ACC112 (cell line): ENCODE data around the gene KRTAP10-8.
"Not testable (repeated sequence)": the region's sequence is repeated elsewhere in the genome, so short reads cannot be mapped to it uniquely, and the experiment has no call there.

Source experiments
- H2AFZ ChIP-seq: fragments of 200-600 bp; sonication (generic); one replicate; pipeline ENCODE4 v1.6.0; 2017; ENCODE audit warnings: antibody characterized with exemption, low read length; ENCODE audit not compliant: unreplicated experiment
- H3K27ac ChIP-seq: fragments of 200-600 bp; sonication (generic); 2 replicates; pipeline ENCODE4 v1.5.1; 2014; ENCODE audit warnings: low read depth, mild to moderate bottlenecking, antibody characterized with exemption, low read length, moderate library complexity
- H3K27me3 ChIP-seq: fragments of 200-600 bp; sonication (generic); 2 replicates; pipeline ENCODE4 v1.6.1; 2014; ENCODE audit warnings: mild to moderate bottlenecking, antibody characterized with exemption, low read length, moderate library complexity, mixed read lengths; ENCODE audit not compliant: insufficient read depth
- H3K36me3 ChIP-seq: fragments of 200-600 bp; sonication (generic); 2 replicates; pipeline ENCODE4 v1.6.1; 2016; ENCODE audit warnings: mild to moderate bottlenecking, antibody characterized with exemption, low read length, moderate library complexity, mixed read lengths; ENCODE audit not compliant: insufficient read depth
- H3K4me1 ChIP-seq: fragments of 200-600 bp; sonication (generic); one replicate; pipeline ENCODE4 v1.6.1; 2016; ENCODE audit warnings: low read length, mixed read lengths; ENCODE audit not compliant: insufficient read depth, unreplicated experiment, control insufficient read depth
- H3K4me3 ChIP-seq: fragments of 200-600 bp; sonication (generic); 2 replicates; pipeline ENCODE4 v1.5.1; 2014; ENCODE audit warnings: mild to moderate bottlenecking, low read depth, low read length
- H3K79me2 ChIP-seq: fragments of 200-600 bp; sonication (generic); one replicate; pipeline ENCODE4 v1.6.0; 2016; ENCODE audit warnings: low read length; ENCODE audit not compliant: control insufficient read depth, unreplicated experiment, insufficient read depth

Gene KRTAP10-8

DNA sequence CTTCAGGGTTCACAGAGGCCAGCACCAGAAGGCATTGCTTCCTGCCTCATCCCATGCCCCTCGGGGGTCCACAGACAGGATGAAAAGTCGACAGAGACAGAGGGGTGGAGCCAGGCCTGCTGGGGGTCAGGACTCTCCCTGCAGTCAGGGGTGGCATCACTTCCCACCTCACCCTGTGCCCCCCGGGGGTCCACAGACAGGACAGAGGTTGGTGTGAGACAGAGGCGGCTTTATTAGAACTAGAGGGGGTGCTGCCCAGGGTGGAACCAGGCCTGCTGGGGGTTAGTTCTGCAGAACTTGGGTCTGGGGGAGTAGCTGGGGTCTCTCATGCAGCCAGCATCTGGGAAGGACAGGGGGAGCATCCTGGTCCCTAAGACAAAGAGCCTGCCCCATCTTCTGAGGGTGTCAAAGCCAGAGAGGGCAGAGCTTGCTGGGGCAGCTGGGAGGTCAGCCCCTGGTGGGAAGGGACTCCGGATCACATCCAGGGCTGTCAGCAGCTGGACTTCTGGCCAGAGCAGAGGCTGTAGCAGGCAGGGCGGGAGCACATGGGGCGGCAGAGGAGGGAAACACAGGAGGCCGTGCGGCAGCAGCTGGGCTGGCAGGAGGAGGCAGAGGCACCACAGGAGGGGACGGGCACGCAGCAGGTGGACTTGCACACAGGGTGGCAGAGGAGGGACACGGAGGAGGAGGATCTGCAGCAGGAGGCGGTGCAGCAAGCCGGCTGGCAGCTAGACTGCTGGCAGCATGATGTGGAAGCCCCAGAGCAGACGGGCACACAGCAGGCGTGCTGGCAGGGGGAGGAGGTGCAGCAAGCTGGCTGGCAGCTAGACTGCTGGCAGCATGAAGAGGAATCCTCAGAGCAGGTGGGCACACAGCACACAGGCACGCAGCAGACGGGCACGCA is 20.7 kb upstream of the KRTAP10-8 start:
- H3K4me1 ChIP-seq, H3K36me3 ChIP-seq: not testable (repeated sequence)
- H3K27me3 ChIP-seq, result peaks cover 37% of the 10 kb centered on the region

GRCh38 chr21:44591801-44592130 is 20.1 kb upstream of the KRTAP10-8 start:
- H3K4me1 ChIP-seq, H3K79me2 ChIP-seq, H3K27ac ChIP-seq: not testable (repeated sequence)

More for the DNA sequence above, 20.7 kb upstream of the KRTAP10-8 start:
- not testable (repeated sequence) for H3K4me3 ChIP-seq, H3K27ac ChIP-seq, H2AFZ ChIP-seq, H3K79me2 ChIP-seq

DNA sequence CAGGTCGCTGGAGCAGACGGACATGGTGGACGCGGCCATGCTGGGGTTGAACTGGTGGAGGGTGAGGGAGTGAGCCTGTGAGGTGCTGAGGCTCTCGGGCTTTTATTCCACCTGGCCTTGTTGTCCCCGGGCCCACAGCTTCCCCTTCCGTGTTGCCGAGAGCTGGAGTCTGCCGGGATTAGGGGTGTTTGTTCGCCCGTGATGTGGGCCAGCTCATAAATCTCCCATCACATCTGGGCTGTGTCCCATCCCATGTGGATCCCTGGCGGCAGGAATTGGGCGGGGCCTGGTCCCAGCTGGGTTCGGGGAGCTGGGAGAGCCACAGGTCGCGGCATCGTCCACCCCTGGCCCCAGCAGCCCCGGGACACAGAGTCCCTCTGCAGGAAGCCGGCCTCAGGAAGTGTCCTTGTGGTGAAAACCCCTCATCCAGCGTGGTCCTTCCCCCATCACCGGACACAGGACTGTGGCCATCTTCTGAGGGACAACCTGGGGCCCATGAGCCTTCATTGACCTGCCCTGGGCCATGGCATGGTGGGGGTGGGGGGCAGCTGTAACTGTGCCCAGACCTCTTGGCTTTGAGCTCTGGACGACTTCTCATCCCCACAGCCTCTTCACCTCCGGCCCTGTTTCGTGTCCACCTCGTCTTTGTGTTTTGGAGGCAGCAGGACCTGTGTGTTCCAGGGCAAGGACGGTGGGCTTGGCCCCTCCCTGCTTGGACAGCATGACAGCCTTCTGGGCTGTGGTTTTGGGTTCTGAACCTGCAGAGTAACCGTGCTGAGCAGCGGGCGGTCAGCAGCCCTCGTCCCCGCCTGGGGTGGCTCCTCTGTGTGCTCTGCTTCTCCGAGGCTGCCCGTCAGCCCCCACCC is 19.2 kb upstream of the KRTAP10-8 start, which contains the start of gene KRTAP10-6:
KRTAP10-6 (minus strand) TSS at position 60 of the 866 bp plus-strand sequence; CDS start at position 39, 21 bp downstream.
- no peak within 1 kb of the TSS for H2AFZ ChIP-seq
- no peak within 1 kb of the TSS for H3K27ac ChIP-seq
- no peaks in the 10 kb centered on the region for H3K36me3 ChIP-seq
- no peaks in the 10 kb centered on the region for H3K79me2 ChIP-seq
- no peaks in the 10 kb centered on the region for H3K4me1 ChIP-seq
- H3K27me3 ChIP-seq, result peaks cover 51% of the 10 kb centered on the region
- H3K4me3 ChIP-seq, result no peak within 1 kb of the TSS

More at GRCh38 chr21:44591801-44592130, 20.1 kb upstream of the KRTAP10-8 start:
- H3K27me3 ChIP-seq, result peaks cover 43% of the 10 kb centered on the region
- H2AFZ ChIP-seq, H3K36me3 ChIP-seq, H3K4me3 ChIP-seq: not testable (repeated sequence)

DNA sequence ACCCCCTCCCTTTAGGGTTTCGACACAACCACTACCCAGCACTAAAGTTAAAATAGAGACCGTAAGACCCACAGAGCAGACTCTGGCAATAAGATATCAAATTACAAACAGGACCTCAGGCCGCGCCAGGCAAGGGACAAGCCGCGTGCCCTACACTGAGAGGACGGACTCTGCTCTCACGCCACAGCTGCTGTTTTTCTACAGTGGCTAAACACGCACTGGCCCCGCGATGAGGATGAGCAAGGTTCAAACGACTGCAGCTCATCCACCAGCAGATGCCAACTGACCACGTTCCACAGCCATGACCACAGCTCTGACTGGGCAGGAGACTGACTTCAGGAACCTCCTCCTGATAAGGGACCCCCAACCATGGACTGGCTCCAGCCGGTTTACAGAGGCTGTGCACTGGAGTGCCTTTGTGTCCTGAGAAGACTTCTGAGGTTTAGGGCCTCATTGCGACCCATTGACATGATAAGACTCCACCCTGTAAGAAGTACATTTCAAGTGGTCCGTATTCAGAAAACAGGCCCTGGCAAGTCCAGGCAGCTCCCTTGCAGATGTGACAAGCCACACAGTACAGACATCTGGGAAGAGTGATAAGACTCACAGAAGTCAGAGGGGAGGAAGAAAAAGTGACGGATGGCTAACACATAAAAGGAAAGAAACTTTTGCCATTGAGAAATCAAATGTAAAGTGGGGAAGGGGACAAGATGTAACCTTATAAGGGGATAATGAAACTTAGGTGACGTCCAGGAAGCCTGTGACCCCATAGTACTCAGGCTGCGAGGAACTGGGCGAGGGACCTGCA is 18.1 kb upstream of the KRTAP10-8 start:
- Histone ChIP-seq H3K36me3 (no peaks in the 10 kb centered on the region), H3K4me3 (no peak overlapping the region), H3K27me3 (peaks cover 62% of the 10 kb centered on the region), H3K4me1 (no peaks in the 10 kb centered on the region), H3K79me2 (no peaks in the 10 kb centered on the region), H2AFZ (no peak overlapping the region), H3K27ac (no peak overlapping the region)

GRCh38 chr21:44594406-44594916 is 17.4 kb upstream of the KRTAP10-8 start:
- Histone ChIP-seq H3K4me1 (no peaks in the 10 kb centered on the region), H3K27me3 (peaks cover 67% of the 10 kb centered on the region), H2AFZ (no peak overlapping the region), H3K27ac (no peak overlapping the region), H3K79me2 (no peaks in the 10 kb centered on the region), H3K4me3 (no peak overlapping the region), H3K36me3 (no peaks in the 10 kb centered on the region)

DNA sequence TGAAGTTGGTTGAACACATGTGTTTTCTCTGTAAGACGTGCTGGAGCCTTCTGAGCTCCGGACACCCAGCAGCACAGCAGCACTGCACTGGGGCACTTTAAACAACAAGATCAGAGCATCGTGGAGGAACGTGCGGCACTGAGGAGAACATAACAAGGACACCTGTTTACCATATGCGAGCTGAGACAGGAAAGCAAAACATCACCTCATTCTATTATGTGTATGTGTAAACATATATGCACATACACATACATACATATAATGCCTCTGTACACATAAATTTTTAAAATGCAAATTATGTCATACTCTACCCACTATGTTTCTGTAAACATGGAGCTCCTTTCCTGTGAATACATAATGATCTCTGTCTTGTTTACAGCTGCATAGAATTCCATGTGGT is 16.4 kb upstream of the KRTAP10-8 start:
- no peaks in the 10 kb centered on the region for H3K4me1 ChIP-seq
- no peak overlapping the region for H3K4me3 ChIP-seq
- no peak overlapping the region for H2AFZ ChIP-seq
- no peak overlapping the region for H3K27ac ChIP-seq
- H3K27me3 ChIP-seq, result peaks cover 77% of the 10 kb centered on the region
- no peaks in the 10 kb centered on the region for H3K36me3 ChIP-seq
- H3K79me2 ChIP-seq, result no peaks in the 10 kb centered on the region

DNA sequence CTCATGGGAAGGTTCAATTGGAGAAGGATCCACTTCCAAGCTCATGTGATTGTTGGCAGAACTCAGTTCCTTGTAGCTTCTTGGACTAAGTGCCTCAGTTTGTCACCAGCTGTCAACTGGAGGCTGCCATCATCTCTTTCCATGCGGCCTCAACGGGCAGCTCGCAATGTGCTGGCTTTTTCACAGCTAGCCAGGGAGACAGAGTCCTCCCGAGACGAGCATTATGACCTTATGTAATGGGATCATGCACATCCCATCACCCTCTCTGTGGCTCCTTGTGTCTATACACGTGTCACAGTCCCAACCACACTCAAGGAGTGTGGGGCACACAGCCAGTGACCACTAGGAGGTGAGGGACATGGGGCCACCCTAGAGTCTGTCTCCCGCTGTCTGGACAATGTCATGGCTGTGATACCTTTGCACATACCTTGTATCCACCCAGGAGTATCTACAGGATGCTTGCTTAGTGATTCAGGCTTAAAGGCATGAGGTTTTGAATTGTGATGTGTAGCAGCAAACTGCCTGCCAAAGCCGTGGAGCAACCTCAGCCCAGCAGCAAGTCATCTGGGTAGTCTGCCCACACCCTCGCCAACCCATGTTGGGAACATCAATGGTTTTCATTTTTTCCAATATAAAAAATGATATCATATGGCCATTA is 15.7 kb upstream of the KRTAP10-8 start:
- Histone ChIP-seq H3K36me3 (no peaks in the 10 kb centered on the region), H2AFZ (no peak overlapping the region), H3K79me2 (no peaks in the 10 kb centered on the region), H3K27ac (no peak overlapping the region), H3K4me3 (no peak overlapping the region), H3K4me1 (no peaks in the 10 kb centered on the region), H3K27me3 (peaks cover 80% of the 10 kb centered on the region)

GRCh38 chr21:44598061-44598460 is 13.8 kb upstream of the KRTAP10-8 start:
- Histone ChIP-seq H3K27ac (no peak overlapping the region), H3K4me1 (no peaks in the 10 kb centered on the region), H3K27me3 (peaks cover 83% of the 10 kb centered on the region), H3K79me2 (no peaks in the 10 kb centered on the region), H2AFZ (no peak overlapping the region), H3K36me3 (no peaks in the 10 kb centered on the region), H3K4me3 (no peak overlapping the region)

DNA sequence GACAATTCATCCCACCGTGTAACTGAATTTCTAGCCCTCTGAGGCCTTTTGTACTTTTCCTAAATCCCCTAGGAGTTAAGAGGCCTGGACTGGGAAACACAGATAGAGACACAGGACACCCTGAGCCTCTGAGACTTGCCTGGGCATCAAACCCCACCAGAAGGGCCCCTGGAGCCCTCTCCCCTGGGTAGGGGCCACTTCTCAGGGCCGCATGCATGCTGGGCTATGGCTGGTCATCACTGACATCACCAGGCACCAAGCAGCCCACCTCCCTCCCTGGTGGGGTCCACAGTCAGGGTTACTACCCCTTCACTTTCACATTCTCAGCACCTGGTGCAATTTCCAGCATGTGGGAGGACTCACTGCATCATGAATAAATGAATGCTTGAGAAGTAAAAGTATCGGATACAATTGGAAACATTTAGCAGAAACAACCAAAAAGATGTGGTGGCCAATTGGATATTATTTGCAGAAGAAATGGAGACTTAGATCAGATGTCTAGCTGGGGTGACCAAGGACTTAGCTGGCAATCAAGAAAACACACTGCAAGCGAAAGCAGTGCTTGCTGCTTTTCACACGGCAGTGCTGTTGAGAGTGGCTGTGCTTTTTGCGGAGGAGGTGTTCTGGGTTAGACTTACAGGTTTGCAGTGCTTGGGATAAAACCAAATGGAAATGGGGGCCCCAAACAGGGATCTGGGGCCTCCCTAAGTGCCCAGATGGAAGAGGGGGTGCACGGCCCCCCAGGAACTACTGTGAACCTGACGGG is 12.4 kb upstream of the KRTAP10-8 start:
- H3K79me2 ChIP-seq, result no peaks in the 10 kb centered on the region
- peaks cover 76% of the 10 kb centered on the region for H3K27me3 ChIP-seq
- no peak overlapping the region for H3K4me3 ChIP-seq
- no peak overlapping the region for H3K27ac ChIP-seq
- no peaks in the 10 kb centered on the region for H3K36me3 ChIP-seq
- H3K4me1 ChIP-seq, result no peaks in the 10 kb centered on the region
- no peak overlapping the region for H2AFZ ChIP-seq
